Ovary (tissue), 9 donors: ENCODE measurements around the gene PID1. TPM values are rescaled to one million over a fixed set of nuclear protein-coding genes. Genes with fewer than 3 reads are reported as not detected.

ENCODE experiments used
- DNase-seq, 5 donors: peaks; one replicate each; pipeline ENCODE4 v3.0.0-alpha.2; 2019 to 2020
- H3K27ac ChIP-seq, 2 donors: fragments of 200-600 bp; one replicate each; pipeline versions ENCODE4 v1.5.1 to v1.8.0; 2019 to 2022
- H3K27me3 ChIP-seq: fragments of 200-600 bp; one replicate; pipeline ENCODE4 v1.8.0; 2022
- H3K36me3 ChIP-seq: fragments of 200-600 bp; sonication (generic); one replicate; pipeline ENCODE4 v1.5.1; 2019
- H3K4me1 ChIP-seq: one replicate; pipeline ENCODE4 v1.8.1; 2013; ENCODE audit warnings: mild to moderate bottlenecking, moderate library complexity; ENCODE audit not compliant: insufficient read depth
- H3K4me3 ChIP-seq: fragments of 200-600 bp; sonication (generic); one replicate; pipeline ENCODE4 v1.5.1; 2017
- H3K9me3 ChIP-seq, 2 donors: fragments of 200-600 bp in 1 of 2; sonication (generic) in 1 of 2; one replicate each; pipeline versions ENCODE4 v1.5.1 to v1.8.1; 2013 to 2019; ENCODE audit warnings: mild to moderate bottlenecking in 1 of 2, moderate library complexity in 1 of 2
- EP300 ChIP-seq: sonication (generic); formaldehyde crosslinking; IDR thresholded peaks from one replicate; pipeline ENCODE4 v1.6.1; 2017; ENCODE audit warnings: antibody characterized with exemption
- POLR2A ChIP-seq: fragments of 450-650 bp; IDR thresholded peaks from one replicate; pipeline ENCODE4 v1.6.1; 2017; ENCODE audit warnings: antibody characterized with exemption, mild to moderate bottlenecking, moderate library complexity
- WGBS, 3 donors: extraction: QIAGEN DNeasy Blood & Tissue Kit in 1 of 3; methylation state at CpG; one replicate each; pipeline versions ENCODE4 v1.1.5 to v1.1.7; 2013 to 2017; 5-methylcytosine and 5-hydroxymethylcytosine counted together
- intact Hi-C, 4 donors: fragments of 100-400 bp; cut with DNase I; formaldehyde crosslinking; loops; one replicate each; pipeline versions ENCODE4 v1.11.0 to v1.15.1; 2022 to 2023
- polyA plus RNA-seq, 2 donors: library from polyadenylated mRNA; stranded (reverse); fragments of 200-250 nt in 1 of 2; fragments of 350-450 nt in 1 of 2; fragmentation: Illumina TruSeq in 1 of 2; extraction: RNeasy Lipid Tissue Mini Kit (QIAGEN cat#74804) in 1 of 2; gene quantifications; one replicate each; pipeline ENCODE4 v1.2.3, GENCODE V29; 2013 to 2014
- total RNA-seq, 7 donors: library from RNA; depleted of rRNA in 2 of 7; stranded (reverse); fragments of >200 nt in 2 of 7; fragmentation: NEBNext Ultra II Directional in 3 of 7; extraction: Animal tissue kit (Norgen Biotek cat#: 25700) in 3 of 7; gene quantifications; one replicate each; pipeline versions ENCODE4 v1.1.0 to v1.2.4, GENCODE V29; 2016 to 2023
- TF ChIP-seq, protein P1 (sequence below), 3 donors: fragments of 450-650 bp in 2 of 3; fragments of 200-600 bp in 1 of 3; IDR thresholded peaks; one replicate each; pipeline versions ENCODE4 v1.5.1 to v1.8.0; 2016 to 2022; ENCODE audit warnings: antibody characterized with exemption in 3 of 3, mild to moderate bottlenecking in 1 of 3
- donor health status: DM: no; HTN: no; CAD: no; lungs with moderate emphysema.
- donor health status: DM: no; HTN: no; CAD: no.
- donor health status: Bipolar disorder and iron deficiency.
- donor health status: DM: yes; HTN: yes; CAD: no.
- donor health status: DM: no; HTN: no; CAD: no.
- donor health status: DM: yes; HTN: yes; CAD: no.

The PID1 gene
- total and polyA plus RNA-seq, 9 donors, result 19.8 to 66.1 (median 32.4) TPM

DNA sequence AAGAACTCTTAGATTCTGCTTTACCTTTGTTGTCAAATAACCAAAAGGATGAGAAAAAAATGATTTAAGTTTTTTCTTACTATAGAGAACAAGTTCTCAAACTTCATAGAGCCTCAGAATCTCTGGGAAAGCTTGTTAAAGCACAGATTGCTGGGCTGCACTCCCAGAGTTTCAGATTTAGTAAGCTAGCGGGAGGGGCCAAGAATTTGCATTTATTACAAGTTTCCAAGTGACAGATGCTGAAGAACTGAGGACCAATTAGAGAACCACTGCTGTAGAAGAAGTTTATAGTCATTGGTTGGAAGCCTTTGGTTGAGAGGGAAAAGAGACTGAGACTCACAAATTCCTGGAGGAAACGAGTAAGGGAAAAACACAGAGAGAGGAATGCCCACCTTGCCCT, 32.1 kb downstream of the PID1 start:
- 36 to 73% (median 61%) methylated on average over 2 of the region's 2 CpGs for WGBS, 3 donors
- no peaks in the 10 kb centered on the region for H3K4me1 ChIP-seq
- H3K4me3 ChIP-seq, result no peak overlapping the region
- no peaks in the 10 kb centered on the region for H3K27me3 ChIP-seq
- TF ChIP-seq POLR2A (no peak), EP300 (no peak)
- TF ChIP-seq, protein P1, sequence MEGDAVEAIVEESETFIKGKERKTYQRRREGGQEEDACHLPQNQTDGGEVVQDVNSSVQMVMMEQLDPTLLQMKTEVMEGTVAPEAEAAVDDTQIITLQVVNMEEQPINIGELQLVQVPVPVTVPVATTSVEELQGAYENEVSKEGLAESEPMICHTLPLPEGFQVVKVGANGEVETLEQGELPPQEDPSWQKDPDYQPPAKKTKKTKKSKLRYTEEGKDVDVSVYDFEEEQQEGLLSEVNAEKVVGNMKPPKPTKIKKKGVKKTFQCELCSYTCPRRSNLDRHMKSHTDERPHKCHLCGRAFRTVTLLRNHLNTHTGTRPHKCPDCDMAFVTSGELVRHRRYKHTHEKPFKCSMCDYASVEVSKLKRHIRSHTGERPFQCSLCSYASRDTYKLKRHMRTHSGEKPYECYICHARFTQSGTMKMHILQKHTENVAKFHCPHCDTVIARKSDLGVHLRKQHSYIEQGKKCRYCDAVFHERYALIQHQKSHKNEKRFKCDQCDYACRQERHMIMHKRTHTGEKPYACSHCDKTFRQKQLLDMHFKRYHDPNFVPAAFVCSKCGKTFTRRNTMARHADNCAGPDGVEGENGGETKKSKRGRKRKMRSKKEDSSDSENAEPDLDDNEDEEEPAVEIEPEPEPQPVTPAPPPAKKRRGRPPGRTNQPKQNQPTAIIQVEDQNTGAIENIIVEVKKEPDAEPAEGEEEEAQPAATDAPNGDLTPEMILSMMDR (IDR thresholded peaks at IDR 0.05), result no peak
- no peaks in the 10 kb centered on the region for H3K9me3 ChIP-seq
- H3K36me3 ChIP-seq, result no peaks in the 10 kb centered on the region
- intact Hi-C loops, result no loop called here
- no peak overlapping the region for H3K27ac ChIP-seq
- DNase-seq, result no peak

DNA sequence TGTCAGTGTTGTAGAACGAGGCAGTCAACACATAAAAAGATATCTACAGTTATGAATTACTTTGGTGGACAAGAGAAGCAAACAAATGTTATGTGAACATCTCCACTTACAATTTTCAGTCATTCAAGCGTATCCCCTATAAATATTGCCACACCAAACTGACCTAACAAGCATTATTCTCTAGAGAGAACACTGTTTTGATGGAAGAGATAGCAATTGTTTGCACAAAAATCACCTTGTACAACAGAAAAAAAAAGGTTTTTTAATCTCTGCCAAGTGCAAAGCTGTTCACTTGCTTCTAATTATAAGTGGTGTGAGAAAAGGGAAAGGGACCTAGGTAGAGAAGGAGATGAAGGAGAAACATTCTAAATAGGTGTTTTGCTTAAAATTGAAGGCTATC, 33.8 kb downstream of the PID1 start:
- intact Hi-C loops, result no loop called here
- H3K36me3 ChIP-seq, result no peaks in the 10 kb centered on the region
- TF ChIP-seq, protein P1 (IDR thresholded peaks at IDR 0.05), result no peak
- TF ChIP-seq POLR2A (no peak), EP300 (no peak)
- no peaks in the 10 kb centered on the region for H3K4me1 ChIP-seq
- H3K4me3 ChIP-seq, result no peak overlapping the region
- H3K27ac ChIP-seq, result no peak overlapping the region
- no peak for DNase-seq
- 47 to 50% (median 48%) methylated on average over 2 of the region's 2 CpGs for WGBS, 3 donors
- H3K27me3 ChIP-seq, result no peaks in the 10 kb centered on the region
- H3K9me3 ChIP-seq, result no peaks in the 10 kb centered on the region

GRCh38 chr2:229235131-229235914, 35.8 kb downstream of the PID1 start:
- Histone ChIP-seq H3K27ac (no peak overlapping the region), H3K4me1 (peaks cover 9% of the 10 kb centered on the region)
- TF ChIP-seq, protein P1 (IDR thresholded peaks at IDR 0.05), result no peak
- no peak for TF ChIP-seq POLR2A
- no peak for TF ChIP-seq EP300

DNA sequence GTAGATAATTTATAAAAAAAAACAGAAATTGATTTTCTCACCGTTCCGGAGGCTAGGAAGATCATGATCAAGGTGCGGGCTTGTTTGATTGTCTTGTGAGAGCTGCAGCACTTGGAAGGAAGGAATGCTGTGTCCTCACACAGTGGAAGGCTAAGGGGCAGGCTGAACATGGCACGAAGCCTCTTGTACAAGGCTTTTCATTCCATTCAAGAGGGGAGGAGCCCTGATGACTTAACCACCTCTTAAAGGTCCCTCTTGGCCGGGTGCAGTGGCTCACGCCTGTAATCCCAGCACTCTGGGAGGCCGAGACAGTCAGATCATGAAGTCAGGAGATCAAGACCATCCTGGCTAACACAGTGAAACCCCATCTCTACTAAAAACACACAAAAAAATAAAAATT, 39.2 kb downstream of the PID1 start:
- Histone ChIP-seq H3K9me3 (no peaks in the 10 kb centered on the region), H3K27ac (no peak overlapping the region), H3K27me3 (no peaks in the 10 kb centered on the region), H3K4me3 (no peak overlapping the region), H3K4me1 (peaks cover 13% of the 10 kb centered on the region), H3K36me3 (no peaks in the 10 kb centered on the region)
- intact Hi-C loops, result no loop called here
- DNase-seq, result no peak
- 55 to 68% (median 57%) methylated on average over 7 of the region's 7 CpGs for WGBS, 3 donors
- TF ChIP-seq POLR2A, result no peak
- TF ChIP-seq, protein P1 (IDR thresholded peaks at IDR 0.05), result no peak
- no peak for TF ChIP-seq EP300

More at GRCh38 chr2:229235131-229235914, 35.8 kb downstream of the PID1 start:
- Histone ChIP-seq H3K4me3 (no peak overlapping the region), H3K36me3 (no peaks in the 10 kb centered on the region), H3K27me3 (no peaks in the 10 kb centered on the region), H3K9me3 (no peaks in the 10 kb centered on the region)
- 69 to 76% (median 73%) methylated on average over 9 of the region's 9 CpGs for WGBS, 3 donors
- peak in 1 of 5 donors; percentile 18 for DNase-seq
- intact Hi-C loops, result no loop called here
